Stimulated activated CD8-positive, alpha-beta memory T cell treated with anti-CD3 and anti-CD28 coated beads, Interleukin-7, amount 100 ng/mL, for 4 hours (primary cell): Measurements from ENCODE around the gene RBAK.
"Not testable (repeated sequence)": the region's sequence is repeated elsewhere in the genome, so short reads cannot be mapped to it uniquely, and the experiment has no call there.

Experiments
- DNase-seq, 2 donors: peaks; one replicate each; pipeline ENCODE4 v3.0.0-alpha.2; 2020; ENCODE audit warnings: low read depth in 2 of 2

RBAK gene

DNA sequence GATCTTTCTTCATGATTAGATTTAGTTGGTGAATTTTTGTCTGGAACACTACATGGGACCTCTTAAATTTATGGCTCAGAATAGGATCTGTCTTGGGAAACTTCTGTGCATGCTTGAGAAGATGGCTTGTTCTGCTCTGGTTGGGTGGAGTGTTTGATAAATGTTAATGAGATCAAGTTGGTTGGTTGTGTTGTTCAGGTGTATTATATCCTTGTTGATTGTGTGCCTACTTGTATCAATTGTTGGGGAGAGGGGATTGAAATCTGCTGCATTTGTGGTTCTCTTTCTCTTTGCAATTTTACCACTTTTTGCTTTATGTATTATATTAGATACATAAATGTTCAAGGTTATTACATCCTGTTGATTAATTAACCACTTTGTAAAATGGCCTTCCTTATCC is 6.1 kb downstream of the RBAK start:
- DNase-seq: not testable (repeated sequence)

GRCh38 chr7:5053175-5053574 is 7.5 kb downstream of the RBAK start:
- DNase-seq: no peak

- DNase-seq: no peak
Measured at GRCh38 chr7:5063698-5064097, 18.0 kb downstream of the RBAK start.

- DNase-seq: no peak
Measured at GRCh38 chr7:5064391-5065106, 18.9 kb downstream of the RBAK start.

DNA sequence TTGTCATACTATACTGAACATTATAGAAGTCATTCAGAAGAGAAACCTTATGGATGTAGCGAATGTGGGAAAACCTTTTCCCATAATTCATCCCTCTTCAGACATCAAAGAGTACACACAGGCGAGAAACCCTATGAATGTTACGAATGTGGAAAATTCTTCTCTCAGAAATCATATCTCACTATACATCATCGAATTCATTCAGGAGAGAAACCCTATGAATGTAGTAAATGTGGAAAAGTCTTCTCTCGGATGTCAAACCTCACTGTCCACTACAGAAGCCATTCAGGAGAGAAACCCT is 19.4 kb downstream of the RBAK start:
- no peak for DNase-seq

GRCh38 chr7:5068521-5068920 is 22.9 kb downstream of the RBAK start:
- DNase-seq: no peak

GRCh38 chr7:5070206-5070605 is 24.5 kb downstream of the RBAK start:
- no peak for DNase-seq

DNA sequence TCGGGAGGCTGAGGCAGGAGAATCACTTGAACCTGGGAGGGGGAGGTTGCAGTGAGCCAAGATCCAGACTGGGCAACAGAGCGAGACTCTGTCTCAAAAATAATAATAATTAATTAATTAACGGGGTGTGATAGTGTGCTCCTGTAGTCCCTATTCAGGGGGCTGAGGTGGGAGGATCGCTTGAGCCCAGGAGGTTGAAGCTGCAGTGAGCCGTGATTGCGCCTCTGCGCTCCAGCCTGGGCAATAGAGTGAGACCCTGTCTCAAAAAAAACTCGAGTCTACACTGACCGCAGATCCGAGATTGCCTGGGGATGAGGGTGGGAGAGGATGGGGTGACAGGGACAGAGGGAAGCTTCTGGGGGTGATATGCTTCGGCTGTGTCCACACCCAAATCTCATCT is 29.5 kb downstream of the RBAK start:
- DNase-seq: not testable (repeated sequence)

DNA sequence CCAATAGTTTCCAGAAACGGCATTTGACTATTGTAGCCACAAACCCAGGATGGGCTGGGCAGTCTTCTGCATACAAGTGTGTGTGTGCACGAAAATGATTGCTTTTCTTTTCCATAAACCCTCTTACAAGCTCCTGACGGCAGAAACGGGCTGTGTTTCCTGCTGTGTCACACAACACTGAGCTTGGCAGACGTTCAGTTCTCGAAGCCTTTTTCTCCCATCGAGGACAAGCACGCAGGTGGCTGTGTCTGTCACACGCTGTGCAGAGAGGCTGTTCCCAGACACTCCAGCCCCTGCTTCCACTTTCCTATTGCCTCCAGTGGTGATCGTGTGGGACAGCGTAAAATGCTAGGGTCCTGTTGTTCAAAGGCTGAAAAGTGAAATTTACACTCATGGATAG is 32.1 kb downstream of the RBAK start:
- DNase-seq: no peak

- no peak for DNase-seq
Measured at GRCh38 chr7:5082806-5083205, 37.1 kb downstream of the RBAK start.

GRCh38 chr7:5083311-5083711 is 37.7 kb downstream of the RBAK start:
- no peak for DNase-seq

- no peak for DNase-seq
Measured at GRCh38 chr7:5086256-5086655, 40.6 kb downstream of the RBAK start.

- not testable (repeated sequence) for DNase-seq
Measured at GRCh38 chr7:5088228-5088833, 42.7 kb downstream of the RBAK start.

- DNase-seq: no peak
Measured at GRCh38 chr7:5088906-5089305, 43.2 kb downstream of the RBAK start.

DNA sequence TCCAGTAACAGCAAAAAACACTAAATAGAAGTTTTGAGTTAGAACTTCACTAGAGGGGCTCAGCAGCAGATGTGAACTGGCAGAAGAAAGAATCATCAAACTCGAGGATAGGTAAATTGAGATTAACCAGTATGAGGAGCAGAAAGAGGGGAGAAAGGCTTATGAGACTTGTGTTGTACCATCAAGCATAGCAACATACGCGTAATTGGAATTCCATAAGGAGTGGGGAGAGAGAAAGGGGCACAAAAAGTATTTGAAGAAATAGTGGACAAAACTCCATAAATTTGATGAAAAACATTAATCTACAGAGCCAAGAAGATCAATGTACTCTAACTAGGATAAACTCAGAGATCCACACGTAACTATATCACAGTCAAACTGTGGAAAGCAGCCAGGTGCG is 48.3 kb downstream of the RBAK start:
- no peak for DNase-seq

- DNase-seq: no peak
Measured at GRCh38 chr7:5094641-5095040, 49.0 kb downstream of the RBAK start.

DNA sequence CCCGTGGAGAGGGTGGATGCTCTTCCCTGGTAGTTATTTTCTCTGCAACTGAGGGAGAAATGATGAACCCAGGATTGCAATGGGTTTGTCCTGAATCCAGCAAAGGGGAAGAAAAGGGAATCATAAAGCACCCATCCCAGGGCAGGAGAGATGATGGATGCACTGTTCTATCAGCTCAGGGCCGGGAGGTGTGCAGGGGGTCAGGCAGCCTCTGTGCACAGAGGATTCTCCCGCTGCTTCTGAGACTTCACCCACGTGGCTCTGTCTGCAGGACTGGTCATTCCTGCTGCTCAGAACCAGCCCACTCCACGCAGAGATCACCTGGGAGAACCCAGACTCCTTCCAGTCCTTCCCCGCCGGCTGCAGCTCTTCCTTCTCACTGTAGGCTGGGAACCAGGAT is 70.7 kb downstream of the RBAK start:
- DNase-seq: no peak

DNA sequence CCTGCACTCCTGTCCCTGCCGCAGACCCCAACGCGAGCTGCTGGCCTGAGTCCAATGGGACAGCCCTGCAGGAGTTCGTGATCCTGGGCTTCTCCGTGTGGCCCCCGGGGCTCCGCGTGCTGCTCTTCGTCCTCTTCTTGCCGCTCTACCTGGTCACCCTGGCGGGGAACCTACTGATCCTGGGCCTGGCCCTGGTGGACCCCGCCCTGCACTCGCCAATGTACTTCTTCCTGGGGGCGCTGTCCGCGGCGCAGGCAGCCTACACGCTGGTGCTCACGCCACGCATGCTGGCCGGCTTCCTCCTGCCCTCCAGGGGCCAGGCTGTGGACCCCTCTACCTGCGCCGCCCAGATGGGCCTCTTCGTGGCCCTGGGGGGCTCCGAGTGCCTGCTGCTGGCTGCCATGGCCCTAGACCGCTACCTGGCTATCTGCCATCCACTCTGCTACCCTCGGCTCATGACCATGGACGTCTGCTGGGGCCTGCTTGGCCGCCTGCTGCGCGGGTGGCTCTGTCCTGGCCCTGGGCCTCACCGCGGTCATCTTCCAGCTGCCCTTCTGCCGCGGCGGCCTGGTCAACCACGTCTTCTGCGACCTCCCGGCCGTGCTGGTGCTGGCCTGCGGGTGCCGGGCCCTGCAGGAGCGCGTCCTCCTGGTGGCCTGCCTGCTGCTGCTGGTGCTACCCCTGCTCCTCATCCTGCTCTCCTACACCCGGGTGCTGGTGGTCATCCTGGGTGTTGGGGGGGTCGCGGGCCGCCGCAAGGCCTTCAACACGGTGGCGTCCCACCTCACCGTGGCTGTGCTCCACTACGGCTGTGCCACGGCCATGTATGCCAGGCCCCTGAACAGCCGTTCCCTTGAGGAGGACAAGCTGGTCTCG is 71.7 kb downstream of the RBAK start:
- DNase-seq: no peak
